HG03045 (cell line): ENCODE results near the gene MAP10.

Experiments
- ATAC-seq: cut with Tn5 transposase; IDR thresholded peaks from one replicate; pipeline ENCODE4 v1.9.1; 2021; ENCODE audit warnings: mild to moderate bottlenecking, moderate library complexity; ENCODE audit not compliant: unreplicated experiment

MAP10 gene

GRCh38 chr1:232853994-232854797 is 49.0 kb downstream of the MAP10 start:
- no peak for ATAC-seq

DNA sequence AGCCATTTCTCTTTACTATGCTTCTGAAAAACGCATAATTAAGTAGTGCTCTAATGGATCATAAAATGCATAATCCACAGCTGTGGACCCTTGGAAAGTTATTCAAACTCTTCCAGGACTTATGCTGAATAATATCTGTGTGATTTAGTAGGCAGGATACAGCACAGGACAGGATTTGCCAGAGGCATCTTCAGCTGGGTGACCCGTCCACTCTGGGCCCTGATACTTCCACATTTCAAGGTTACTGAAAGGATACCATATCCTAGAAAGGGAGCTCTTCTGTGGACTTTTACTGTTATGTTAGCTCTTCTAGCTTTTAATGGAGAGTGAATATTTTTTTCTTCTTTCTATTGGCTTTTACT is 49.6 kb downstream of the MAP10 start:
- no peak for ATAC-seq

- no peak for ATAC-seq
These were observed 51.3 kb downstream of the MAP10 start for GRCh38 chr1:232856541-232856940.
